Measurements from ENCODE around the gene ACACB. TPM values are rescaled to one million over a fixed set of nuclear protein-coding genes. Genes with fewer than 3 reads are reported as not detected.

The ACACB gene
- total and polyA plus RNA-seq, 2 experiments from 2014 or later: 6.2 to 15.4 TPM

DNA sequence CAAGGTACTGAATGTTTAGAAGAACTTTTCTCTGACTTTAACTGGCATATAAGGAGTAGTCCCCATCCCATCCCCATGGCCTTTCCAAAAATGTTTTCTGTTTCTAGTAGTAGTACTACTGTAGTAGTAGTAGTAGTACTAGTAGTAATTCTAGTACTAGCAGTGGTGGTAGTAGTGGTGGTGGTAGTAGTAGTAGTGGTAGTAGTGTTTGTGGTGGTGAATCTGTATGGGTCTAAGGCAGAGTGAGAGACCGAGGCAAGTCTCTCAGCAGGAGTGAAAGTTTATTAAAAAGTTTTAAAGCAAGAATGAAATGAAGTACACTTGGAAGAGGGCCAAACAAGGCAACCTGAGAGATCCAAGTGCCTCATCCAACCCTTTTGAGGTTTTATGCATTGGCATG is 134.1 kb downstream of the ACACB start (continued):
- TF ChIP-seq, protein P1, sequence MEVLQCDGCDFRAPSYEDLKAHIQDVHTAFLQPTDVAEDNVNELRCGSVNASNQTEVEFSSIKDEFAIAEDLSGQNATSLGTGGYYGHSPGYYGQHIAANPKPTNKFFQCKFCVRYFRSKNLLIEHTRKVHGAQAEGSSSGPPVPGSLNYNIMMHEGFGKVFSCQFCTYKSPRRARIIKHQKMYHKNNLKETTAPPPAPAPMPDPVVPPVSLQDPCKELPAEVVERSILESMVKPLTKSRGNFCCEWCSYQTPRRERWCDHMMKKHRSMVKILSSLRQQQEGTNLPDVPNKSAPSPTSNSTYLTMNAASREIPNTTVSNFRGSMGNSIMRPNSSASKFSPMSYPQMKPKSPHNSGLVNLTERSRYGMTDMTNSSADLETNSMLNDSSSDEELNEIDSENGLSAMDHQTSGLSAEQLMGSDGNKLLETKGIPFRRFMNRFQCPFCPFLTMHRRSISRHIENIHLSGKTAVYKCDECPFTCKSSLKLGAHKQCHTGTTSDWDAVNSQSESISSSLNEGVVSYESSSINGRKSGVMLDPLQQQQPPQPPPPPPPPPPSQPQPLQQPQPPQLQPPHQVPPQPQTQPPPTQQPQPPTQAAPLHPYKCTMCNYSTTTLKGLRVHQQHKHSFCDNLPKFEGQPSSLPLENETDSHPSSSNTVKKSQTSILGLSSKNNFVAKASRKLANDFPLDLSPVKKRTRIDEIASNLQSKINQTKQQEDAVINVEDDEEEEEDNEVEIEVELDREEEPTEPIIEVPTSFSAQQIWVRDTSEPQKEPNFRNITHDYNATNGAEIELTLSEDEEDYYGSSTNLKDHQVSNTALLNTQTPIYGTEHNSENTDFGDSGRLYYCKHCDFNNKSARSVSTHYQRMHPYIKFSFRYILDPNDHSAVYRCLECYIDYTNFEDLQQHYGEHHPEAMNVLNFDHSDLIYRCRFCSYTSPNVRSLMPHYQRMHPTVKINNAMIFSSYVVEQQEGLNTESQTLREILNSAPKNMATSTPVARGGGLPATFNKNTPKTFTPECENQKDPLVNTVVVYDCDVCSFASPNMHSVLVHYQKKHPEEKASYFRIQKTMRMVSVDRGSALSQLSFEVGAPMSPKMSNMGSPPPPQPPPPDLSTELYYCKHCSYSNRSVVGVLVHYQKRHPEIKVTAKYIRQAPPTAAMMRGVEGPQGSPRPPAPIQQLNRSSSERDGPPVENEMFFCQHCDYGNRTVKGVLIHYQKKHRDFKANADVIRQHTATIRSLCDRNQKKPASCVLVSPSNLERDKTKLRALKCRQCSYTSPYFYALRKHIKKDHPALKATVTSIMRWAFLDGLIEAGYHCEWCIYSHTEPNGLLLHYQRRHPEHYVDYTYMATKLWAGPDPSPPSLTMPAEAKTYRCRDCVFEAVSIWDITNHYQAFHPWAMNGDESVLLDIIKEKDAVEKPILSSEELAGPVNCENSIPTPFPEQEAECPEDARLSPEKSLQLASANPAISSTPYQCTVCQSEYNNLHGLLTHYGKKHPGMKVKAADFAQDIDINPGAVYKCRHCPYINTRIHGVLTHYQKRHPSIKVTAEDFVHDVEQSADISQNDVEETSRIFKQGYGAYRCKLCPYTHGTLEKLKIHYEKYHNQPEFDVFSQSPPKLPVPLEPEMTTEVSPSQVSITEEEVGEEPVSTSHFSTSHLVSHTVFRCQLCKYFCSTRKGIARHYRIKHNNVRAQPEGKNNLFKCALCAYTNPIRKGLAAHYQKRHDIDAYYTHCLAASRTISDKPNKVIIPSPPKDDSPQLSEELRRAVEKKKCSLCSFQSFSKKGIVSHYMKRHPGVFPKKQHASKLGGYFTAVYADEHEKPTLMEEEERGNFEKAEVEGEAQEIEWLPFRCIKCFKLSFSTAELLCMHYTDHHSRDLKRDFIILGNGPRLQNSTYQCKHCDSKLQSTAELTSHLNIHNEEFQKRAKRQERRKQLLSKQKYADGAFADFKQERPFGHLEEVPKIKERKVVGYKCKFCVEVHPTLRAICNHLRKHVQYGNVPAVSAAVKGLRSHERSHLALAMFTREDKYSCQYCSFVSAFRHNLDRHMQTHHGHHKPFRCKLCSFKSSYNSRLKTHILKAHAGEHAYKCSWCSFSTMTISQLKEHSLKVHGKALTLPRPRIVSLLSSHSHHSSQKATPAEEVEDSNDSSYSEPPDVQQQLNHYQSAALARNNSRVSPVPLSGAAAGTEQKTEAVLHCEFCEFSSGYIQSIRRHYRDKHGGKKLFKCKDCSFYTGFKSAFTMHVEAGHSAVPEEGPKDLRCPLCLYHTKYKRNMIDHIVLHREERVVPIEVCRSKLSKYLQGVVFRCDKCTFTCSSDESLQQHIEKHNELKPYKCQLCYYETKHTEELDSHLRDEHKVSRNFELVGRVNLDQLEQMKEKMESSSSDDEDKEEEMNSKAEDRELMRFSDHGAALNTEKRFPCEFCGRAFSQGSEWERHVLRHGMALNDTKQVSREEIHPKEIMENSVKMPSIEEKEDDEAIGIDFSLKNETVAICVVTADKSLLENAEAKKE (CRISPR knock-in tag; IDR thresholded peaks at IDR 0.05): no peak
- TF ChIP-seq ZNF331 (CRISPR knock-in tag; IDR thresholded peaks at IDR 0.05; ENCODE audit: low read depth): no peak

DNA sequence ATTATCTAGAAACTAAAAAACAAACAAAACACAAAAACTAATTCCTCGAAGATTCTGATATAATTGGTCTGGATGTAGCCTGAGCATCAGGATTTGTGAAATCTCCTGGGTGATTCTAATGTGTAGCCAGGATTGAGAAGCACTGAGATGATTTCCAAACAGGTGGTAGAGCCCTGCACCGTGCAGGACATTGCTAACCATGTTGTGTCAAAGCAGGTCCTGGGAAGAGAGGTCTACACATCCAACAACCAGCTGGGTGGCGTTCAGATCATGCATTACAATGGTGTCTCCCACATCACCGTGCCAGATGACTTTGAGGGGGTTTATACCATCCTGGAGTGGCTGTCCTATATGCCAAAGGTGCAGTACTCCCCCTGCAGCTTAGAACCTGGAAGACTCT is 136.4 kb downstream of the ACACB start:
- Histone ChIP-seq H3K79me2 (replicated peaks; ENCODE audit: insufficient read depth) (no peaks in the 10 kb centered on the region), H3K9me2 (ENCODE audit: insufficient read depth) (no peaks in the 10 kb centered on the region), H3F3A (replicated peaks; ENCODE audit: low read depth) (no peaks in the 10 kb centered on the region), H3K36me3 (ENCODE audit: insufficient read depth) (no peaks in the 10 kb centered on the region), H2AFZ (no peak overlapping the region), H3K27me3 (ENCODE audit: insufficient read depth) (no peaks in the 10 kb centered on the region), H3K4me3 (no peak overlapping the region), H3K4me2 (no peak overlapping the region), H3K27ac (ENCODE audit: low read depth) (no peak overlapping the region), H4K20me1 (replicated peaks; ENCODE audit: insufficient read depth) (no peaks in the 10 kb centered on the region), H3K4me1 (ENCODE audit: insufficient read depth) (no peaks in the 10 kb centered on the region)
- H3K4me1 Mint-ChIP-seq: no peaks in the 10 kb centered on the region; the same call in 2 of the 3 replicates
- H3K27me3 Mint-ChIP-seq (ENCODE audit: insufficient read depth, low read depth, poor library complexity): peaks cover 6% of the 10 kb centered on the region
- H3K9me3 Mint-ChIP-seq: peaks cover 12% of the 10 kb centered on the region
- no peak overlapping the region for H3K4me3 Mint-ChIP-seq
- H3K36me3 Mint-ChIP-seq (ENCODE audit: low read depth): peaks cover 27% of the 10 kb centered on the region
- DNase-seq (ENCODE audit: low spot score) (no peak), ATAC-seq (no peak)
- TF ChIP-seq, protein P2, sequence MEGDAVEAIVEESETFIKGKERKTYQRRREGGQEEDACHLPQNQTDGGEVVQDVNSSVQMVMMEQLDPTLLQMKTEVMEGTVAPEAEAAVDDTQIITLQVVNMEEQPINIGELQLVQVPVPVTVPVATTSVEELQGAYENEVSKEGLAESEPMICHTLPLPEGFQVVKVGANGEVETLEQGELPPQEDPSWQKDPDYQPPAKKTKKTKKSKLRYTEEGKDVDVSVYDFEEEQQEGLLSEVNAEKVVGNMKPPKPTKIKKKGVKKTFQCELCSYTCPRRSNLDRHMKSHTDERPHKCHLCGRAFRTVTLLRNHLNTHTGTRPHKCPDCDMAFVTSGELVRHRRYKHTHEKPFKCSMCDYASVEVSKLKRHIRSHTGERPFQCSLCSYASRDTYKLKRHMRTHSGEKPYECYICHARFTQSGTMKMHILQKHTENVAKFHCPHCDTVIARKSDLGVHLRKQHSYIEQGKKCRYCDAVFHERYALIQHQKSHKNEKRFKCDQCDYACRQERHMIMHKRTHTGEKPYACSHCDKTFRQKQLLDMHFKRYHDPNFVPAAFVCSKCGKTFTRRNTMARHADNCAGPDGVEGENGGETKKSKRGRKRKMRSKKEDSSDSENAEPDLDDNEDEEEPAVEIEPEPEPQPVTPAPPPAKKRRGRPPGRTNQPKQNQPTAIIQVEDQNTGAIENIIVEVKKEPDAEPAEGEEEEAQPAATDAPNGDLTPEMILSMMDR (conservative IDR thresholded peaks at IDR 0.05; ENCODE audit: low read depth in 2 of 2): 0 out of 4 replicates have a peak, but pooled peaks of 1 of the 2 experiments have one; percentile 10
- no peak for TF ChIP-seq EZH2phosphoT487 (IDR thresholded peaks at IDR 0.05; ENCODE audit: unreplicated experiment)
- no peak overlapping the region for H3K27ac Mint-ChIP-seq

All from GM23338 (cell line).